Loucy (cell line): ENCODE results near the gene KCNQ2.
A peak's percentile ranks its signal among the peaks of the same experiment; 100 is the strongest.
"Not testable (repeated sequence)": the region's sequence is repeated elsewhere in the genome, so short reads cannot be mapped to it uniquely, and the experiment has no call there.

ENCODE experiments used
- H2AFZ ChIP-seq: fragments of 200-600 bp; sonication (generic); 2 replicates; pipeline ENCODE4 v1.6.0; 2016; ENCODE audit warnings: antibody characterized with exemption, mild to moderate bottlenecking, low read length, moderate library complexity
- H3F3A ChIP-seq: fragments of 200-600 bp; 2 replicates; pipeline ENCODE4 v1.6.0; 2016; ENCODE audit warnings: antibody characterized with exemption, low read depth, mild to moderate bottlenecking
- H3K27me3 ChIP-seq: fragments of 200-600 bp; sonication (generic); 2 replicates; pipeline ENCODE4 v1.6.1; 2014; ENCODE audit warnings: low read length, mild to moderate bottlenecking; ENCODE audit not compliant: insufficient read depth, poor library complexity, severe bottlenecking
- H3K36me3 ChIP-seq: fragments of 200-600 bp; sonication (generic); 2 replicates; pipeline ENCODE4 v1.6.1; 2016; ENCODE audit warnings: low read length; ENCODE audit not compliant: insufficient read depth
- H3K4me1 ChIP-seq: fragments of 200-600 bp; sonication (generic); 2 replicates; pipeline ENCODE4 v1.5.1; 2014; ENCODE audit warnings: low read length, mild to moderate bottlenecking; ENCODE audit not compliant: insufficient read depth, poor library complexity, severe bottlenecking
- H3K4me2 ChIP-seq: fragments of 200-600 bp; sonication (generic); 2 replicates; pipeline ENCODE4 v1.6.0; 2014; ENCODE audit warnings: antibody characterized with exemption, low read length, low read depth, mild to moderate bottlenecking; ENCODE audit not compliant: poor library complexity, severe bottlenecking
- H3K4me3 ChIP-seq: fragments of 200-600 bp; sonication (generic); 2 replicates; pipeline ENCODE4 v1.5.1; 2014; ENCODE audit warnings: low read length, mild to moderate bottlenecking, mixed read lengths; ENCODE audit not compliant: poor library complexity, severe bottlenecking
- H3K79me2 ChIP-seq: fragments of 200-600 bp; sonication (generic); 2 replicates; pipeline ENCODE4 v1.6.1; 2014; ENCODE audit warnings: low read length; ENCODE audit not compliant: insufficient read depth
- H3K9ac ChIP-seq: fragments of 200-600 bp; sonication (generic); 2 replicates; pipeline ENCODE4 v1.6.0; 2014; ENCODE audit warnings: mild to moderate bottlenecking, low read depth, low read length, moderate library complexity; ENCODE audit not compliant: poor library complexity, severe bottlenecking
- H3K9me2 ChIP-seq: fragments of 200-600 bp; sonication (generic); replicated peaks from 2 replicates; pipeline ENCODE4 v1.6.1; 2016; ENCODE audit warnings: low read depth, low read length, mixed read lengths
- H3K9me3 ChIP-seq: fragments of 200-600 bp; sonication (generic); 2 replicates; pipeline ENCODE4 v1.6.1; 2014; ENCODE audit warnings: mild to moderate bottlenecking, antibody characterized with exemption, low read length, low read depth; ENCODE audit not compliant: insufficient read depth
- H4K20me1 ChIP-seq: fragments of 200-600 bp; sonication (generic); 2 replicates; pipeline ENCODE4 v1.6.0; 2014; ENCODE audit warnings: antibody characterized with exemption, low read length, mild to moderate bottlenecking; ENCODE audit not compliant: insufficient read depth, poor library complexity, severe bottlenecking
- CTCF ChIP-seq: fragments of 200-600 bp; sonication (generic); conservative IDR thresholded peaks from 2 replicates; pipeline ENCODE4 v1.5.1; 2014; ENCODE audit warnings: mild to moderate bottlenecking, antibody characterized with exemption, low read length
- EZH2phosphoT487 ChIP-seq: fragments of 200-600 bp; IDR thresholded peaks from 2 replicates; pipeline ENCODE4 v1.6.1; 2018; ENCODE audit warnings: antibody characterized with exemption, mild to moderate bottlenecking, moderate library complexity, borderline replicate concordance

Gene KCNQ2

GRCh38 chr20:63483834-63484233, 11.4 kb upstream of the KCNQ2 start:
- Histone ChIP-seq H3K9ac (no peak overlapping the region), H3K4me1 (peaks cover 9% of the 10 kb centered on the region), H4K20me1 (no peaks in the 10 kb centered on the region), H3K79me2 (no peaks in the 10 kb centered on the region), H3K9me2 (no peaks in the 10 kb centered on the region), H3K4me3 (no peak overlapping the region), H3K4me2 (no peak overlapping the region), H3K27me3 (no peaks in the 10 kb centered on the region), H3K36me3 (no peaks in the 10 kb centered on the region), H3F3A (no peaks in the 10 kb centered on the region), H3K9me3 (no peaks in the 10 kb centered on the region), H2AFZ (no peak overlapping the region)
- no peak for TF ChIP-seq EZH2phosphoT487
- TF ChIP-seq CTCF = peak; percentile 44

- Histone ChIP-seq H3K9ac (no peak overlapping the region), H3K4me3 (no peak overlapping the region), H3K4me2 (no peak overlapping the region), H3K79me2 (no peaks in the 10 kb centered on the region), H3K9me2 (no peaks in the 10 kb centered on the region), H3K4me1 (peaks cover 9% of the 10 kb centered on the region), H2AFZ (no peak overlapping the region), H3F3A (no peaks in the 10 kb centered on the region), H3K27me3 (no peaks in the 10 kb centered on the region), H4K20me1 (no peaks in the 10 kb centered on the region), H3K36me3 (no peaks in the 10 kb centered on the region), H3K9me3 (no peaks in the 10 kb centered on the region)
- TF ChIP-seq EZH2phosphoT487 = no peak
- no peak for TF ChIP-seq CTCF
These were observed 9.6 kb upstream of the KCNQ2 start for GRCh38 chr20:63482021-63482587.

- no peaks in the 10 kb centered on the region for H3K27me3 ChIP-seq
- no peak overlapping the region for H3K9ac ChIP-seq
- no peak overlapping the region for H3K4me3 ChIP-seq
- H3K4me1 ChIP-seq = peaks cover 9% of the 10 kb centered on the region
- H3K79me2 ChIP-seq = no peaks in the 10 kb centered on the region
- H4K20me1 ChIP-seq = no peaks in the 10 kb centered on the region
- H3F3A ChIP-seq = no peaks in the 10 kb centered on the region
- H3K36me3 ChIP-seq = no peaks in the 10 kb centered on the region
- H3K9me3 ChIP-seq = no peaks in the 10 kb centered on the region
- TF ChIP-seq CTCF (no peak), EZH2phosphoT487 (no peak)
- no peak overlapping the region for H3K4me2 ChIP-seq
- H3K9me2 ChIP-seq = no peaks in the 10 kb centered on the region
- no peak overlapping the region for H2AFZ ChIP-seq
These were observed 9.0 kb upstream of the KCNQ2 start for GRCh38 chr20:63481503-63481902.

GRCh38 chr20:63479695-63480419, 7.4 kb upstream of the KCNQ2 start:
- not testable (repeated sequence) for H2AFZ ChIP-seq, H3K9me3 ChIP-seq, H3K9me2 ChIP-seq, H3F3A ChIP-seq, H3K4me2 ChIP-seq, H4K20me1 ChIP-seq, H3K79me2 ChIP-seq, H3K9ac ChIP-seq, H3K4me3 ChIP-seq, H3K36me3 ChIP-seq, H3K27me3 ChIP-seq, H3K4me1 ChIP-seq
